Activated T-cell treated with anti-CD3 and anti-CD28 coated beads, Interleukin-2, amount 50 U/mL, for 24 hours (primary cell): ENCODE results near the gene SALL2.

Experiments
- DNase-seq: peaks from one replicate; pipeline ENCODE4 v3.0.0-alpha.2; 2020
- H3K27ac Mint-ChIP-seq: 2 replicates; pipeline ENCODE4 v1.8.0; 2020; ENCODE audit warnings: mild to moderate bottlenecking, mixed read lengths
- H3K27me3 Mint-ChIP-seq: 2 replicates; pipeline ENCODE4 v1.8.0; 2020; ENCODE audit warnings: mixed read lengths
- H3K36me3 Mint-ChIP-seq: 2 replicates; pipeline ENCODE4 v1.8.0; 2020; ENCODE audit warnings: low read depth, mixed read lengths
- H3K4me1 Mint-ChIP-seq: 2 replicates; pipeline ENCODE4 v1.8.0; 2020; ENCODE audit warnings: low read depth, mixed read lengths
- H3K4me3 Mint-ChIP-seq: 2 replicates; pipeline ENCODE4 v1.8.0; 2020; ENCODE audit warnings: mild to moderate bottlenecking, moderate library complexity, mixed read lengths
- H3K9me3 Mint-ChIP-seq: 2 replicates; pipeline ENCODE4 v1.8.0; 2020; ENCODE audit warnings: mixed read lengths

SALL2 gene

DNA sequence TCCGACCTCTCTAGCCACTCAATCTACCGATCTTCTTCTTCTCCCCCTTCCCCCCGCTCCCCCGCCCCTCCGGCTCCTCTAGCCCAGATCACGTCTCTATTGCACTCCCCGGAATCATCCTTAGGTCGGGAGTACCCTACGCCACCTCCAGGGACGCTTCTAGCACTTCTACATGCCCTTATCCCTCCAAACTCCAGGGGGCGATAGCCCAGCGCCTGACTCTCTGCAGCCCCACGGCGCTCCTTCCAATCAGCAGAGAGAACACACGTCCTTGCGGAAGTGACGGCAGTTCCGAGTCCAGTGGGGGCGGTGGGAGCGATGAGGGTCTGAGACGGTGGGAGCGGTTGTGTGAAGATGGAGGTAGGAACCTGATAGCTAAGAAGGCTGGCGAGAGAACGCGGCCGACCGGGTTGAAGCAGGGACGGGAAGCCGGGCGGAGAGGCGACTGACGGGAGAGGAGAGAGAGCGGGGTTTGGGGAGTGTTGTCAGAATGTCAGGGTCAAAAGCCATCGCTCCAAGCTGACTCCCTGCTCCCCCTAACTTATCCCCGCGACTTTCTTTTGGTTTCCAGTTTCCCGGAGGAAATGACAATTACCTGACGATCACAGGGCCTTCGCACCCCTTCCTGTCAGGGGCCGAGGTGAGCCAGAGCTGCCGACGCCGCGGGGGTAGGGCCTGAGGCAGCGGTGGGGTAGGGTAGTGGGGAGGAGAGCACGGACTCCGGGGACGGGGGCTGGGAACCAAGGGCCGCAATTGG, 49.0 kb downstream of the SALL2 start, which contains the start of the genes RAB2B and TOX4:
RAB2B (minus strand) TSS at position 35 of the 757 bp plus-strand sequence. CDS start 87 bp downstream, outside the sequence.
TOX4 (plus strand) TSS at position 271 of the 757 bp plus-strand sequence; CDS start at position 355, 84 bp downstream.
- H3K36me3 Mint-ChIP-seq: peaks cover 64% of the 10 kb centered on the region
- H3K9me3 Mint-ChIP-seq: no peaks in the 10 kb centered on the region
- peaks cover 41% of the 10 kb centered on the region for H3K4me1 Mint-ChIP-seq
- DNase-seq: peak; percentile 91
- peak within 1 kb of the TSS; percentile 99 for H3K27ac Mint-ChIP-seq
- peak within 1 kb of the TSS; percentile 100 for H3K4me3 Mint-ChIP-seq
- H3K27me3 Mint-ChIP-seq: no peaks in the 10 kb centered on the region

DNA sequence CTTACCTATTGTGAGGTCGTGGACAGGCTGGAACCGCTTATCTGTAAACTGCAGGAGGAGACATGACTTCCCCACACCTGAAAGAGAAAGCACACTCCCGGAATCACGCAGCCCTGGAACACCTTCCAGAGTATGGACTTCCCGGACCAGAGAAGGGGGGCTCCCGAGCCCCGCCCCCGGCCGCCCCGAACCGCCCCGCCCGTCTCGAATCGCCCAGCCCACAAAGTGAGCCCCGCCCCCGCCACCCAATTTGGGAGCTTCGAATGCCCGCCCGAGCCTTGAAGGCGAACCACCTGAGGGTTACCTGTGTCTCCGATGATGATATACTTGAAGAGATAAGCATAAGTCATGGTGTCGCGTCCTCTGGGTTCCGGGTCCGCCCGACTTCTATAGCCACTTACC, 49.6 kb downstream of the SALL2 start:
- Mint-ChIP-seq H3K27me3 (no peaks in the 10 kb centered on the region), H3K4me3 (peak overlapping the region; percentile 100), H3K36me3 (peaks cover 62% of the 10 kb centered on the region), H3K9me3 (no peaks in the 10 kb centered on the region), H3K4me1 (peaks cover 41% of the 10 kb centered on the region), H3K27ac (peak overlapping the region; percentile 99)
- no peak for DNase-seq

DNA sequence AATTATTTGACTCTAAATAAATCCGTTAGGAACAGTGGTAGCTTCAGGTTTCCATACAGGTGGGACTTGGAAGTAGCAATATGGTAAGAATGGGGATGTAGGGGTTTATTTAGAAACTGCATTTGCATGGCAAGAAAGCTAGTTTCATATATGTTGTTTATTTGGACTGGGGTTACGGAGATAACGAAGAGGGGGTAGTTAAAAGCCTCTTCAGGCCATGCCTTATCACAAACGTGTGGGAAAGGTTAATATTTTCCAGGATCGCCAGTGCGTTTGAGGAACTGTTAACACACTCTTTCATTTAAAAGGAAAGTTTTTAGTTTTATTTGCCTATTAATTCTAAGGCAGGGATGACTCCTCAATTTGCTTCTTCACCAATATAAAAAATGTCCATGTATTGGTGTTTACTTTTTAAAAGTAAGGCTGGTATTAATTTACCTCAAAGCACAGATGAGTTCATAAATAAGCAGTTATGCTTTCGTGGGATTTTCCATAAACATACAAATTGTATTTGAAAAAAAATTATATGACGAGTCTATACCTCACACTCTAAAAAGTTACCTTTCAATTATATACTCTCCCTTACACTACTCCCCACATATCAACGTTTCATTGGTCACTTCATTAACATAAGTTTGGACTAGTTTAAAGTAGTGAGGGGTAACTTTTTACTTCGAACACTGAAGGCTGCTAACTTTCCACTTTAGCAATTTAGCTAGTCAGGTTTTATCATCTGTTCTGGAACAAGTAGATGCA, 50.2 kb downstream of the SALL2 start:
- H3K27ac Mint-ChIP-seq: peak overlapping the region; percentile 99
- H3K4me3 Mint-ChIP-seq: peak overlapping the region; percentile 100
- DNase-seq: no peak
- H3K27me3 Mint-ChIP-seq: no peaks in the 10 kb centered on the region
- H3K4me1 Mint-ChIP-seq: peaks cover 39% of the 10 kb centered on the region
- no peaks in the 10 kb centered on the region for H3K9me3 Mint-ChIP-seq
- H3K36me3 Mint-ChIP-seq: peaks cover 62% of the 10 kb centered on the region
